ENCODE results near the gene NDE1. TPM values are rescaled to one million over a fixed set of nuclear protein-coding genes. Genes with fewer than 3 reads are reported as not detected.

The NDE1 gene
- total and polyA plus RNA-seq, 2 donors (not counting 1 experiment from before 2014, with no cell fraction given): 33.5 to 149 TPM

DNA sequence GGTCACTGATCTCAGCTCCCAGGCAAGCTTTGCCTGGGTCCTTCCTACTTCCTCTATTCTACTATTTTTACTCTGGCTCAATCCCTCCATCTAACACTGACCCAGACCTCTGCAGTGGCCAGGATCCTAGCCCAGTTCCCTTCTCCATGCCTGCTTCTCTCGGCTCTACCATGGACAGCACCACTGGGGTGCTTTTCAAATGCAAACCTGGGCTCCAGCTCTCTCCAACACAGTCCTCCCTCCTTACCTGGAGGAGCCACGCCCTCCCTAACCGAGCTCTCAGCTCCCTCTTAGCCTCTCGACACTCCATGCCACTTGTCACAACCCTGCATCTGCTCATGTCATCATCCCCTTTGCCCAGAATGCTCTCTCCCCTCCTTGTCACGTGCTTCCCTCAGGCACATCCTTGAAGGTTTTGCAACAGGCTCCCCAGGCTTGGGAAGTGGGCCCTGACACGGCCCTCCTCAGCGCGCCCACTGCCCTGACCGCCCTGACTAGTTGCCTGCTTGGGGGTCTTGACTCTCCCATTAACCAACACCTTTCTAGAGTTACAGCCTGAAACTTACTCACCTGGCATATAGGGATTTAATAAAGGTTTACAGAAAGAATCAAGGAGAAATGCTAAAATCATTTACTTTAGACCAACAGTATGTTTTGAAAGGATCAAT, 48.7 kb upstream of the NDE1 start:
- Histone ChIP-seq H3K79me2 (ENCODE audit: control insufficient read depth, insufficient read depth, low read length) (peaks cover 19% of the 10 kb centered on the region), H3K27me3 (replicated peaks in 1 of 4; ENCODE audit: control extremely low read depth in 1 of 4, control insufficient read depth in 3 of 4, insufficient read depth in 4 of 4, low read length in 3 of 4) (no peaks in the 10 kb centered on the region), H3K27ac (ENCODE audit: low read length in 2 of 2) (no peak overlapping the region), H3K9ac (ENCODE audit: low read length) (no peak overlapping the region), H3K4me1 (ENCODE audit: control insufficient read depth in 2 of 2, insufficient read depth in 2 of 2, low read length in 2 of 2) (no peaks in the 10 kb centered on the region), H3K4me2 (replicated peaks; ENCODE audit: low read depth, low read length, poor library complexity, severe bottlenecking) (no peak overlapping the region), H3K9me3 (ENCODE audit: control extremely low read depth in 1 of 3, control insufficient read depth in 2 of 3, insufficient read depth in 1 of 3, low read length in 2 of 3) (no peaks in the 10 kb centered on the region), H3K36me3 (replicated peaks in 1 of 2; ENCODE audit: control extremely low read depth in 1 of 2, control insufficient read depth in 1 of 2, extremely low read depth in 1 of 2, insufficient read depth in 2 of 2, low read length in 1 of 2) (peaks cover 8 to 99% of the 10 kb centered on the region in 2 experiments), H3K4me3 (ENCODE audit: control extremely low read depth in 1 of 5, extremely low read depth in 1 of 5, insufficient read depth in 1 of 5, low read depth in 2 of 5, low read length in 4 of 5) (no peak overlapping the region), H2AFZ (ENCODE audit: insufficient read depth, low read depth, low read length, poor library complexity, severe bottlenecking) (no peak overlapping the region), H4K20me1 (ENCODE audit: control insufficient read depth, insufficient read depth, low read length, poor library complexity, severe bottlenecking) (peaks cover 55% of the 10 kb centered on the region)
- H3K4me1 Mint-ChIP-seq: no peaks in the 10 kb centered on the region
- H3K4me3 Mint-ChIP-seq: no peak overlapping the region
- CTCF ChIA-PET: interaction anchor here (1.4 kb wide), 1 partner anchor 11 kb away, joined by 3 read pairs; no protein-coding TSS in a partner anchor
- DNase-seq (no peak), ATAC-seq (ENCODE audit: low read depth) (no peak)
- no peaks in the 10 kb centered on the region for H3K27me3 Mint-ChIP-seq
- TF ChIP-seq EZH2 (IDR thresholded peaks at IDR 0.05; ENCODE audit: borderline replicate concordance, insufficient read depth, low read depth, low read length, poor library complexity, severe bottlenecking): no peak
- TF ChIP-seq, protein P1, sequence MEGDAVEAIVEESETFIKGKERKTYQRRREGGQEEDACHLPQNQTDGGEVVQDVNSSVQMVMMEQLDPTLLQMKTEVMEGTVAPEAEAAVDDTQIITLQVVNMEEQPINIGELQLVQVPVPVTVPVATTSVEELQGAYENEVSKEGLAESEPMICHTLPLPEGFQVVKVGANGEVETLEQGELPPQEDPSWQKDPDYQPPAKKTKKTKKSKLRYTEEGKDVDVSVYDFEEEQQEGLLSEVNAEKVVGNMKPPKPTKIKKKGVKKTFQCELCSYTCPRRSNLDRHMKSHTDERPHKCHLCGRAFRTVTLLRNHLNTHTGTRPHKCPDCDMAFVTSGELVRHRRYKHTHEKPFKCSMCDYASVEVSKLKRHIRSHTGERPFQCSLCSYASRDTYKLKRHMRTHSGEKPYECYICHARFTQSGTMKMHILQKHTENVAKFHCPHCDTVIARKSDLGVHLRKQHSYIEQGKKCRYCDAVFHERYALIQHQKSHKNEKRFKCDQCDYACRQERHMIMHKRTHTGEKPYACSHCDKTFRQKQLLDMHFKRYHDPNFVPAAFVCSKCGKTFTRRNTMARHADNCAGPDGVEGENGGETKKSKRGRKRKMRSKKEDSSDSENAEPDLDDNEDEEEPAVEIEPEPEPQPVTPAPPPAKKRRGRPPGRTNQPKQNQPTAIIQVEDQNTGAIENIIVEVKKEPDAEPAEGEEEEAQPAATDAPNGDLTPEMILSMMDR (IDR thresholded peaks at IDR 0.05): no peak
- POLR2A ChIA-PET: interaction anchor here (0.9 kb wide), 1 partner anchor 41 kb away, joined by 3 read pairs; the partner anchor contains the start of gene MARF1
- H3K27ac Mint-ChIP-seq: peak overlapping the region; percentile 70
- H3K9me3 Mint-ChIP-seq (ENCODE audit: insufficient read depth): no peaks in the 10 kb centered on the region
- 95% methylated on average over 6 of the region's 9 CpGs for WGBS (ENCODE audit: insufficient coverage)
- intact Hi-C loops (cut with micrococcal nuclease): no loop called here

DNA sequence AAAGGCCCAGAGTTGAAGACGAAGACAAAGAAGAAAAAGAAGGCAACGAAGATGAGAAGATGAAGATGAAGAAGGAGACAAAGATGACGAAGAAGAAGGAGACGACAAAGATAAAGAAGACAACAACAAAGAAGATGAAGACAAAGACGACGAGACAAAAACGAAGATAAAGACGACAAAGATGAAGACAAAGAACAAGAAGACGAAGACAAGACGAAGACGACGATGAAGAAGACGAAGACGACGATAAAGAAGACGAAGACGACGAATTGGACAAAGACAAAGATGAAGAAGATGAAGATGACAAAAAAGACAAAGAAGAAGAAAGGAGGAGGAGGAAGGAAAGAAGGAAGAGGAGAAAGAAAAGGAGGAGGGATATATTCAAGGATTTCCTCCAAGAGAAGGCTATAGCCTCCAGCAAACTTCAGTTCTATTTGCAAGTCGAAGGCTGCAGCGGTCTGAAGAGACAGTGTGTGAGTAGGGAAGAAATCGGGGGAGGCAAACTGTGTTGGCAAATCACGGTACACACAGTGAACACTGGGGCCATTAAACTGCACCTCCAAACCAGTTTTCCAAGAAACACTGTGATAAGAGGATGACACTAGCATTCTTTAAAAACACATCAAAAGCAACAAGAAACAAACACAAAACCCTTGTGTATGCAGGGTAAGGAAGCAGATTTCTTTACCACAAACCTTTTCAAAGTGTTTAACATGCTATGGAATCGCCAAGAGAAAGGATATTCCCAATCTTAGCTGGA, 47.6 kb upstream of the NDE1 start:
- H3K4me2 ChIP-seq (replicated peaks; ENCODE audit: low read depth, low read length, poor library complexity, severe bottlenecking): no peak overlapping the region
- H4K20me1 ChIP-seq (ENCODE audit: control insufficient read depth, insufficient read depth, low read length, poor library complexity, severe bottlenecking): peaks cover 61% of the 10 kb centered on the region
- H2AFZ ChIP-seq (ENCODE audit: insufficient read depth, low read depth, low read length, poor library complexity, severe bottlenecking): no peak overlapping the region
- no peaks in the 10 kb centered on the region for H3K27me3 Mint-ChIP-seq
- 97% methylated on average over 18 of the region's 23 CpGs for WGBS (ENCODE audit: insufficient coverage)
- peaks cover 9 to 99% of the 10 kb centered on the region in 2 experiments for H3K36me3 ChIP-seq (replicated peaks in 1 of 2; ENCODE audit: control extremely low read depth in 1 of 2, control insufficient read depth in 1 of 2, extremely low read depth in 1 of 2, insufficient read depth in 2 of 2, low read length in 1 of 2)
- H3K27ac Mint-ChIP-seq: no peak overlapping the region
- DNase-seq: no peak
- no peaks in the 10 kb centered on the region for H3K27me3 ChIP-seq (replicated peaks in 1 of 4; ENCODE audit: control extremely low read depth in 1 of 4, control insufficient read depth in 3 of 4, insufficient read depth in 4 of 4, low read length in 3 of 4)
- no peak overlapping the region for H3K4me3 Mint-ChIP-seq
- no peak overlapping the region for H3K9ac ChIP-seq (ENCODE audit: low read length)
- H3K9me3 Mint-ChIP-seq (ENCODE audit: insufficient read depth): no peaks in the 10 kb centered on the region
- peaks cover 30% of the 10 kb centered on the region for H3K79me2 ChIP-seq (ENCODE audit: control insufficient read depth, insufficient read depth, low read length)
- ChIA-PET POLR2A (no interaction called here), CTCF (interaction anchor here (1.0 kb wide), 1 partner anchor 10 kb away, joined by 4 read pairs; no protein-coding TSS in a partner anchor)
- TF ChIP-seq EZH2 (IDR thresholded peaks at IDR 0.05; ENCODE audit: borderline replicate concordance, insufficient read depth, low read depth, low read length, poor library complexity, severe bottlenecking): no peak
- TF ChIP-seq, protein P1 (IDR thresholded peaks at IDR 0.05): no peak
- H3K4me1 Mint-ChIP-seq: no peaks in the 10 kb centered on the region
- ATAC-seq (ENCODE audit: low read depth): no peak
- H3K9me3 ChIP-seq (ENCODE audit: control extremely low read depth in 1 of 3, control insufficient read depth in 2 of 3, insufficient read depth in 1 of 3, low read length in 2 of 3): no peaks in the 10 kb centered on the region
- no peaks in the 10 kb centered on the region for H3K4me1 ChIP-seq (ENCODE audit: control insufficient read depth in 2 of 2, insufficient read depth in 2 of 2, low read length in 2 of 2)
- H3K27ac ChIP-seq (ENCODE audit: low read length in 2 of 2): no peak overlapping the region
- H3K4me3 ChIP-seq (ENCODE audit: control extremely low read depth in 1 of 5, extremely low read depth in 1 of 5, insufficient read depth in 1 of 5, low read depth in 2 of 5, low read length in 4 of 5): no peak overlapping the region
- intact Hi-C loops (cut with micrococcal nuclease): no loop called here
